HG03135 (cell line): Measurements from ENCODE around the gene CD28.

Source experiments
- ATAC-seq: cut with Tn5 transposase; IDR thresholded peaks from one replicate; pipeline ENCODE4 v1.9.1; 2021; ENCODE audit warnings: mild to moderate bottlenecking, moderate library complexity; ENCODE audit not compliant: unreplicated experiment

Gene CD28

GRCh38 chr2:203713381-203713780, 6.9 kb downstream of the CD28 start:
- ATAC-seq: no peak

GRCh38 chr2:203714112-203714511, 7.7 kb downstream of the CD28 start:
- no peak for ATAC-seq

- no peak for ATAC-seq
These were observed 9.3 kb downstream of the CD28 start for GRCh38 chr2:203715744-203716143.

GRCh38 chr2:203718087-203718486, 11.6 kb downstream of the CD28 start:
- ATAC-seq: peak; percentile 78

GRCh38 chr2:203719456-203720410, 13.3 kb downstream of the CD28 start:
- ATAC-seq: no peak

GRCh38 chr2:203720915-203721672, 14.7 kb downstream of the CD28 start:
- ATAC-seq: no peak

- ATAC-seq: no peak
These were observed 15.4 kb downstream of the CD28 start for GRCh38 chr2:203721781-203722300.

- no peak for ATAC-seq
These were observed 16.0 kb downstream of the CD28 start for GRCh38 chr2:203722411-203722810.

GRCh38 chr2:203728321-203728720, 21.9 kb downstream of the CD28 start:
- ATAC-seq: no peak

GRCh38 chr2:203730076-203730729, 23.8 kb downstream of the CD28 start:
- ATAC-seq: no peak

- no peak for ATAC-seq
These were observed 24.4 kb downstream of the CD28 start for GRCh38 chr2:203730883-203731282.

GRCh38 chr2:203732092-203732952, 25.9 kb downstream of the CD28 start:
- ATAC-seq: no peak

- no peak for ATAC-seq
These were observed 26.6 kb downstream of the CD28 start for GRCh38 chr2:203732953-203733510.

- ATAC-seq: no peak
These were observed 27.2 kb downstream of the CD28 start for GRCh38 chr2:203733684-203734083.

- ATAC-seq: no peak
These were observed 28.0 kb downstream of the CD28 start for GRCh38 chr2:203734276-203734983.

GRCh38 chr2:203737360-203737759, 30.9 kb downstream of the CD28 start:
- ATAC-seq: no peak

GRCh38 chr2:203739351-203739750, 32.9 kb downstream of the CD28 start:
- ATAC-seq: no peak

GRCh38 chr2:203740871-203741281, 34.4 kb downstream of the CD28 start:
- no peak for ATAC-seq

- ATAC-seq: no peak
These were observed 35.1 kb downstream of the CD28 start for GRCh38 chr2:203741566-203741965.
